GM18502 (cell line): ENCODE results near the gene CDC37.
"Not testable (repeated sequence)": the region's sequence is repeated elsewhere in the genome, so short reads cannot be mapped to it uniquely, and the experiment has no call there.

ENCODE experiments used
- ATAC-seq: cut with Tn5 transposase; IDR thresholded peaks from one replicate; pipeline ENCODE4 v1.9.1; 2021; ENCODE audit warnings: mild to moderate bottlenecking; ENCODE audit not compliant: unreplicated experiment, poor library complexity

CDC37 gene

DNA sequence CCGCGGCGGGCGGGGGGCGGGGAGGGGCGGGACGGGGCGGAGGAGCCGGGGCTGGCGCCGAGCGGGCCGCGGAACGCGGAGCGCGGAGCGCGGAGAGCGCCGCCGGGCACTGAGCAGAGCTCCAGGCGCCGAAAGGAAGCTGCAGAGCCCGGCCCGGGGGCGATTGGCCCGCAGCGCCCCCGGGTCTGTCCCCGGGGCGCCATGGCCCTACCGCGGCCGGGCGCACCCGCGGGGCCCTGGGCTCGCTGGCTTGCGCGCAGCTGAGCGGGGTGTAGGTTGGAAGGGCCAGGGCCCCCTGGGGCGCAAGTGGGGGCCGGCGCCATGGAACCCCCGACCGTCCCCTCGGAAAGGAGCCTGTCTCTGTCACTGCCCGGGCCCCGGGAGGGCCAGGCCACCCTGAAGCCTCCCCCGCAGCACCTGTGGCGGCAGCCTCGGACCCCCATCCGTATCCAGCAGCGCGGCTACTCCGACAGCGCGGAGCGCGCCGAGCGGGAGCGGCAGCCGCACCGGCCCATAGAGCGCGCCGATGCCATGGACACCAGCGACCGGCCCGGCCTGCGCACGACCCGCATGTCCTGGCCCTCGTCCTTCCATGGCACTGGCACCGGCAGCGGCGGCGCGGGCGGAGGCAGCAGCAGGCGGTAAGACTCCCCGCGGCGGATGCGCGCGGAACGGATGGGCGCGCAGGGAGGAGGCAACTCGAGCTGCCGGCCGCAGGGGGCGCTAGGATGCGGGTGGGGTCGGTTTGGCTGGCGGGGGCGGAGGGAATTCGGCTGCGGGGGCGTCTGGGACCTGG, 17.3 kb upstream of the CDC37 start, which contains the start of gene PDE4A:
Gene PDE4A (plus strand): TSS at position 95 of the 796 bp plus-strand sequence. CDS start 227 bp downstream, at position 322.
- ATAC-seq: no peak

DNA sequence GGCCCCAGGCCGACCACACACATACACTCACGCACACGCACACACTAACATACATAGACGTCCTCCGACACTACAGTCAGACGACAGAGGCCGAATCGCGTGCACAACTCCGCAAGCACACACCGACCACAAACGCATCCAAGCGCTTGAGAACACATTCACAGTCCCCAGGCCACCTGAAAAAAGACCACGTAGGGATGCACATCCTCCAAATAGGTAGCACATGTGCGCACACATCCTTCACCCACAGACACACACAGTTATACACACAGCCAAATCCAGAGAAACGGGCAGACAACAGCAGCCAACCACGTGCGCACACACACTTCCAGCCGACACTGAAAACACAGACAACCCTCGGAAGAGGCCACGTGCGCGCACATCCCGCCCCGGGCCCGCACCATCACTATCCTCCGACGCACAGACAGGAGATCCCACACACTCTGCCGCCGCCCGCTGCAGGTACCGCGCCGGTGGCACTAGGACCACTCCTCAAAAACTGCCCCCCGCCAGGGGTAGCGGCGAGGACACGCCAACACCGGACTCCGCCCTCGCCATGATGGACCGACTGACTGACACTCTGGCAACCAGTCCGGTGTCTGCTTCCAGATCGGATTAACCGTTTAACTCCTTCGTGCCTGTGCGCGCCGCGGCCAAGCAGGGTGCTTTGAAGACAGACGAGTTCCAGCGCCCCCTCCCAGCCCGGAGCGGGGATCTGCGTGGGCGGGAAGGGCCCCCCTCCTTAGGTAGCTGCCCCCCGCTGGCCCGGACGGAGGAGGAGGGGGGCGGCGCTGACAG, 16.5 kb upstream of the CDC37 start:
- ATAC-seq: no peak

DNA sequence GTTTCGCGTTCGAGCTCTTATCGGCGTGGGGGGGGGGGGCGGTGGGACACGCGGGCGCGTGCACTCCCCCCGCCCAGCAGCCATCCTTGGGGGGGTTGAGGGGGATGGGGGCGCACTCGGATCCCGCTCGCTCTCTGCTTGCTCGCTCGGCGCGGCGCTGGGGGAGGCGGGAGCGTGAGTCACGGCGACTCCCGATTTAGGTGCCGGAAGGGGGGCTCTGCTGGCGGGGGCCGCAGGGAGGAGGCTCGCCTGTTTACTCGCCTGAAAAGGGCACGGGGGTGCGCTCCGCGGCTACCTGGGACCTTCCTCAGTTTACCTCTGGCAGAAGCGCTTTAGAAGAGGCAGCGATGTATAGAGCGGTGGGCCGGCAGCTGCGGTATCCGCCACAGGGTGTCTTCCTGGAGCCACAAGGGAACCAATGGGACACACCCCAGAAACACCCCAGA, 15.9 kb upstream of the CDC37 start:
- ATAC-seq: no peak

DNA sequence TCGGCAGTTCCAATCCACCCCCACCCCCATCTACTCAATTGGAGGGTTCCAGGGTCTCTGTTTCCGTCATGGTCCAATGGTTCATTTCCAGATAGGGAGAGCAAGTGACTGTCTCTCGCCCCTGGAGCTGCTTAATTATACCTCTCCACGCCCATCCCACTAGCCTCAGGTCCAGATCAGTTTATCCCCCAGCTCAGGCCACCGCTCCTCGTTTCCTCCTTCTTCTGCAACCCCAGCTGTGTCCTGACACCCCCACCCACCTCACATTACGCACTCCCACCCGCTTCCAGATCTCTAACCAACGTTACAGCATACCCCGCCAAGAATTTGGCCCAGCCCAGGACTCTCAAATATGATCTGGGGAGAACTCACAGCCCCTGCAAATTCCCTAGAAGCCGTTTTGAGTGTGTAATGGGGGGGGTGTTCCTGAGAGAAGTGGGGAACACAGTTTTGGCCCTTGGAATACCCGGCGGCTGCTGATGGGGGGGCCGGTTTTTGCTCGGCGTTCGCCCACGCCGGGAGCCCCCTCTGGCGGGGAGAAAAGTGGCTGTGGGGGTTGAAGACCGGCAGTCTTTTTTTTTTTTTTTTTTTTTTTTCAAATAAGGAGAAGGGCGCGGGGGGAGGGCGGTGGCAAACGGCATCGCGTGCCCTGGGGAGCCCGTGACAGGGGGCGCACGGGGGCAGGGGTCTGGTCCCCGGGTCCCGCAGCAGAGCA, 15.3 kb upstream of the CDC37 start:
- no peak for ATAC-seq

DNA sequence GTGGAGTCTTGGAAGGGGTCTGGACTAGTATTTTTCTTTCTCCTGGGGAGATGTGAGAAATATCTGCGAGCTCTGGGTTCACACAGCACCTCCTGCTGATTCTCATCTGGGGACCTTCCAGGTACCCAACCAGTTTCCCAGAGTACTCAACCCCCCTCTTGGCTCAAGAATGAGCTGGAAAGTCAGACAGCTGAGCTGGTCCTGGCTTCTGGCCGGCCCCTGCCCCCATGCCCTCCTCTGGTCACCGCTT, 14.8 kb upstream of the CDC37 start:
- ATAC-seq: no peak

DNA sequence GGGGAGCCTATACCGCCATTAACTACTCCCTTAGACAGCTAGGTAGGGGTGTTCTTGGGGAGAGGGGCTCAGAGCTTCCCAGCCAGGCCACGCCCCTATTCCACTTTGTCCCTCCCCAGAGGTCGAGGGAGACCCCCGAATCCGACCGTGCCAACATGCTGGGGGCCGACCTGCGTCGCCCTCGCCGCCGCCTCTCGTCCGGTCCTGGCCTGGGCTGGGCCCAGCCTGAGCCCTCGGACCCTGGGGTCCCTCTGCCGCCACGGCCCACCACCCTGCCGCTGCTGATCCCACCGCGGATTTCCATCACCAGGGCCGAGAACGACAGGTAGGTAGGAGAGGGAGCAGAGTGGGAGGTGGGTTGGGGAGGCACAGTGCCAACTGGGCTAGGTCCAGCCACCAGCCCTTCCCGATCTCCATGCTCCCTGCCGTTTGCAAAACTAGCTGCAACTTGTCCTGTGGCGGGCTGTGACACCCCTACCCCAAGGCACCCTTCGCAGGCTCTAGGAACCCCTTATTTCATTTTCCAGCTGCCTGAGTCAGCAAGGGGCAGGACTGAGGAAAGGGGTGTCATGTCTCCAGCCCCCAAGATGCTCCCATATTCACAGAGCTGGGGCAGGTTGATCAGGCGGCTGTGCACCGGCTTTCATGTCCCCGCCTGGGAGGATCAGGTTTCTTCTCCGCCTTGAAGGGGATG, 14.3 kb upstream of the CDC37 start:
- ATAC-seq: no peak

DNA sequence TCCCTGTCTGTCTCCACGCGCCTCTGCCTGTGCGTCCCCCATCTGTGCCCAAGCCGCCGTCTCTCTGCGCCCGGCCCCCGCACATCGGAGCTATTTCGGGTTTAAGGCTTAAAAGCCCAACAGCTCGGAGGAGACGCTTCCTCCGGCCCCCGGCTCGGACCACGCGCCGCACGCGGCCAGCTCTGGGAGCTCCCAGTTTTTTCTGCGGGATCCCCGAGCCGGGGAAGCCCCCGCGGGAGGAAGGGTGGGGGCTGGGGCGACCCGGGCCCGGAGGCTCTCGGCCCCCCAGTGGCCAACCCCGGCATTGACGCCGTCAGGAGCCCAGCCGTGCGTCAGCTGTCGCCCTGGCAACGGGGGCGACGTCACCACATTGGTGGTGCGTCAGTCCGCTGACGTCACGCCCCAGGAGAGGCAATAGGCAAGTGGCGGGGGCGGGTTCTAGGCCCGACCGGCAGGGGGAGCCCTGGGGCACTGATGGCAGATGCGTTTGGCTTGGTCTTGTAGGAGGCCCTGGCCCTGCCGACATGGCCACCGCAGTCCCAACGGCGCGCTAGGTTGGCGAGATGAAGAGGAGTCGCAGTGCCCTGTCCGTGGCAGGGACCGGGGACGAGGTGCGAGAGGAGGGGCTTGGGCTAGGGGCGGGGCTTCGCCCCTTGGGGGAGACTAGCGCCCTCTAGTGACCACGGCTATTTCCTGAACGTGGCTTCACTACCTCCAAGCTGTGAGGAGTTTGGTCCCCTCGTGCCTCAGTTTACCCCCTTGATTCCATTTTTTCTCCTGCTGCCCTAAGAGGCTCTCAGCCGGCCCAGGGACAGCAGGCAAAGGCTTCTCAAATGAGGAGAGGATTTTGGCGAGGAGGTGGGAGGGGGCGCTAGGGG, 13.3 kb upstream of the CDC37 start:
- peak; percentile 58 for ATAC-seq

DNA sequence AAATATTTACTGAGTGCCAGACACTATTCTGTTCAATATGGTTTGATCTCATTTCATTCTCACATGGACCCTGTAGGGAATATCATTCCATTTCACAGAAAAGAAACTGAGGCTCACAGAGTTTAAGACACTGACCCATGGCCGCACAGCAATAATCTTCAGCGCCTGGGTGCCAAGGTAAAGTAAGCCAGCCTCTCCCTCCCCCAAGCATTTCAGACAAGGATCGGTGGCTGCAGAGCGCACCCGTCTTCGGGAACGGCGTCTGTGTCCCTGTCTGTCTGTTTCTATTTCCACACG, 12.7 kb upstream of the CDC37 start:
- peak; percentile 0 for ATAC-seq

DNA sequence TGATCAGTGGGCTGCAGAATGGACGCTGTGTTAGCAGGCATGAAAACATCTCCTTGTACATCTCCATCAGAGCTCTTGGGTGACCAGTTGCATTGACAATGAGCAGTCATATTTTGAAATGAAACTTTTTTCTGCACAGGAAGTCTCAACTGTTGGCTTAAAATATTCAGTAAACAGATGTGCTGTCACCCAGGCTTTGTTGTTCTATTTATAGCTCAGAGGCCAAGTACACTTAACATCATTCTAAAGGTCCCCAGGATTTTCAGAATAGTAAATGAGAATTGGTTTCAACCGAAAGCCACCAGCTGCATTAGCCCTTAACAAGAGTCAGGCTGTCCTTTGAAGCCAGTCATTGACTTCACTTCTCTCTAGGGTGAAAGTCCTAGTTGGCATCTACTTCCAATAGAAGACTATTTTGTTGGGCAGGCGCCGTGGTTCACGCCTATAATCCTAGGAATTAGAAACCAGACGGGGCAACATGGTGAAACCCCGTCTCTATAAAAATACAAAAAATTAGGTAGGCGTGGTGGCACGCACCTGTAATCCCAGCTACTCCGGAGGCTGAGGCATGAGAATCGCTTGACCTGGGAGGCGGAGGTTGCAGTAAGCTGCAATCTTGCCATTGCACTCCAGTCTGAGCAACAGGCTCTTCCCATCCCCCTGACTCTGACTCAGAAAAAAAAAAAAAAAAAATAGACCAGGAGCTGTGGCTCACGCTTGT, 9.1 kb upstream of the CDC37 start:
- peak; percentile 51 for ATAC-seq

DNA sequence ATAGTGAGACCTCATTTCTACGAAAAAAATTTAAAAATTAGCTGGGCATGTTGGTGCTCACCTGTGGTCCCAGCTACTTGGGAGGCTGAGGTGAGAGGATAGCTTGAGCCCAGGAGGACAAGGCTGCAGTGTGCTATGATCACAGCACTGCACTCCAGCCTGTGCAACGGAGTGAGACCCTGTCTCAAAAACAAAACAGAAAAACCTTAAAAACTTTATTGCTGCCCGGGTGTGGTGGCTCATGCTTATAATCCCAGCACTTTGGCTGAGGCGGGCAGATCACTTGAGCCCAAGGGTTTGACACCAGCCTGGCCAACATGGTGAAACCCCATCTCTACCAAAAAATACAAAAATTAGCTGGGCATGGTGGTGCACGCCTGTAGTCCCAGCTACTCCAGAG, 7.9 kb upstream of the CDC37 start:
- not testable (repeated sequence) for ATAC-seq

DNA sequence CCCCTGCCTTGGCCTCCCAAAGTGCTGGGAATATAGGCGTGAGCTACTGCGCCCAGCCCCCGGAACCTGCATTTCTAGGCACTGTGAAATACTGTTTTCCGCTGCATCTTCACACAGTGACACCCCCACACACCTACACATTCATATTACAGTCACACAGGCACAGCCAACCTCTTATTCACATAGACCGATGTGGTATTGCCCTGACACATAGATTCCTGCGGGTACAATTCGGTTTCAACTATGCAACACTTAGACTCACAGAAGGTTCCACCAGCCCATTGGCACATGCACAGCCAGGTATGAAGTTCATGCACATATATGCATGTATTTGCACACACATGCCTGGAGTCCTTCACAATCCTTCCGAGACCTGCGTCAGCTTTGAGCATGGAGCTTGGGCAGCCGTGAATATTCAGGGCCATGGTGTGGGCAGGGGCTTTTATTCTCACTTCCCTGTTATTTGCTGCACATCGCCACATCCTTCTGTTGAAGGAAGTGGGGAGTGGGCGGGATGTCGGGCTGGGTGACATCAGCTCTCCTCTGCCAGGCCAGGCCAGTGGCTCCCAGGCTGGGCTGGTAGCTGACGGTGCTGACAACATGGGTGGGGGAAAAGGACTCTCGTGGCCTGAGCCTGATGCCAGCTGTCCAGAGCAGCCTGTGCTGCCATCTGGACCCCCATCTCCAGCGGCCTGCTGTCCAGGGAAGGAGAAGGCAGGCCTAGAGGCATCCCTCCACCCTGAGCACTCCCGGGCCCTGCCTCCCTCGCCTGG, 5.4 kb upstream of the CDC37 start:
- no peak for ATAC-seq

DNA sequence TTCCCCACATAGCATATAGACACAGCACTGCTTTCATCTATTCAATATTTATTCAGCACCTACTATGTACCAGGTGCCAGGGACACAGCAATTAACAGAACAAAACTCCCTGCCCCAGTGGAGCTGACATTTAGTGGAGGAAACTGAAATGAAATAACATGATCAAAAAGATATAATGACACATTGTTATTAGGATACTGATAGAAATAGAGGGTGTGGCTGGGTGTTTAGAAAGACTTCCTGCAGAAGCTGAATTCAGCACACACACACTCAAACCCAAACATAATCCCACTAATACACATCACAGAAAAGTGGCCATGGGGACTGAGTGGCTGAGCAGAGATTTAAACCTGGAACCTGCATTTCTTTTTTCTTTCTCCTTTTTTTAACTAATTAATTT, 3.8 kb upstream of the CDC37 start:
- no peak for ATAC-seq

DNA sequence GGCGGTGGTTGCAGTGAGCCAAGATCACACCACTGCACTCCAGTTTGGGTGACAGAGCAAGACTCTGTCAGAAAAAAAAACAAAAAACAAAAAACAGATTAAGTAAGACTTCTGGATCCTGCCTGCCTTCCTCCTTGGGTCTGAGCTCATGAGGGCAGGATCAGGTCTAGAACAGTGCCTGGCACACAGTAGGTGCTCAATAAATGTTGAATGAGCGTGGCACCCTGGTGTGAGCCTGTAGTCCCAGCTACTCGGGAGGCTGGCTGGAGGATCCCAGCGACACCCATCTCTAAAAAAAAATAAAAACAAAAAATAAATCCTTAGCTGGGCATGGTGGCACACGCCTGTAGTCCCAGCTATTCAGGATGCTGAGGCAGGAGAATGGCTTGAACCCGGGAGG, 2.8 kb upstream of the CDC37 start:
- ATAC-seq: no peak

DNA sequence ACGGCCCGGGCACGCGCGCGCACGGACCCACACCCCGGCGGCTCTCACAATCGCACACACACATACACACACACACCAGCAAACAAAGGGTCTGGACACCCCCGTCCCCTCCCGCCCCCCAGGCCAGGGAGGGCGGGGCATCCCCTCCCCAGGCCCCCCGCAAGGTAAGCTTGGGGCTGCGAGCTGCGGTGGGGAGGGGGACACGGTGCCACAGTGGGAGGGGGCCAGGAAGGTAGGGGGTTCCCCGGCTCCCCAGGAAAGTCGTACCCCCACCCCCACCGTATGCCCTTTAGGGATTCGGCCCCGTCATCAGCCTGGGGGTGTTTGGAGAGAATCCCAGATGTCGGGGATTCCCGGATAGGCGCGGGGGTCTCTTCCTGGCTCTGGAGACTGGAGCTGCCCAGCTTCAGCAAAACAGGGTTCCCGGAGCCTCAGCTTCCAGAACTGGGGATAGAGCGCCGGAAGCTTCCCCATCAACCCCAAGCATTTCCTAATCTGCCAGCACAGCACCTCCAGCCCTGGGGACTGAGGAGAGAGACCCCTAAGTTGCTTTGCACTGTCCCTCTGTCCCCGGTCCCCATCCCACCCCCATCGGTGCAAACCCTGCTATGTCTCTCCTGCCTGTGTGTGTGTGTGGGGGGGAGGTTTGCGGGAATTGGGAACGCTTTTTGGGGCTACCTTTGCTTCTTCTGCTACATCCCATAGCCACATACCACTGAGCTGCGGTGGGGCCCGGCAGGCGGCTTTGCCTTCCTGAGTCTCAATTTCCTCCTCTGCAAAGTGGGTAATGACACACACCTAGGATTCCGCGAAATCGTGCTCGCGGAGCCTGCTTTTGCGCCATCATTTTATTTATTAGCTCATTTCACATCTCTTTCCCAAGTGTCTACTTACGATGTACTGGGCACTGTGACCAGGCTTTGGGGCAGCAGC, 1.8 kb upstream of the CDC37 start:
- ATAC-seq: no peak

DNA sequence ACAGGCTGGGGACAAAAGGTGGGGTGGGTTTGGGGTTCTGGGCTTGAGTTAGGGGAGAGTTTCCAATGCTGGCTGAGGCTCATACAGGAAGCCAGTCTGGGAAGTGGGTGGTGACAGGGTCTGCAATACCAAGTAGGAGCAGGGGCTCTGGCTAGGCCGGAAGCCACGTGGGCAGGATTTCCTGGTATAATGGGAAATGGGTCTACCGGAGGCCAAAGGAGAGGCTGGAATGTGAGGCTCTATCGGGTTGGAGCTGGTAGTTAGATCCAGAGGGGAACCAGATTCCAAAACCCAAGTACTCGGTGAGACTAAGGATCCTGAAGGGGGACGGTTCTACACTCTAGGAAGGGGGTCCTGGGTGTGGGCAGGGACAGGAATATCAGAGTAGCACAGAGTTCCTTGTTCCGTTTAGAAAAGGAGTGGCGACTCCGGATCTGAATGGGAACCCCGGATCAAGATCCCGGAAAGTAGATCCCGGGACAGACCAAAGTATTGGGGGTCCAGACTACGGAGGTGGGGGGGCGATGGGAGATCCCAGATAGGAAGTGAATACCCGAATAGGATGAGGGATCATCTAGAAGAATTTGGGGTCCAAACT, 802 bp downstream of the CDC37 start:
- ATAC-seq: no peak

DNA sequence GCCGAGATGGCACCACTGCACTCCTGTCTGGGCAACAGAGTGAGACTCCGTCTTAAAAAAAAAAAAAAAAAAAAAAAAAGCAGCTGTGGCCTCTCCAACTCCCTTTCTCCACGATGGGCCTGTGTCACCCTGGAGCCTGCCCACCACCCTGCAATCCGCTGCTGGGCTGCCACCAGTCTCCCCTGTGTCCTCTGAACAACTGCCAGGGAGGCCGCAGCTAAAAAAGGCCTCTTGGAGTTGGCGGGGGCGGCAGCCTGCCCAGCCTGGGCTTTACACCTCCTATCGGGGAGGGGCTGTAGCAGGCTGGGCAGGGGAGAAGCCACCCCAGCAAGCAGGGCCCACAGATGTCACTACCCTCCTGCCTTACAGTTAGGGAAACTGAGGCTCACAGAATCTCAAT, 3.5 kb downstream of the CDC37 start:
- ATAC-seq: no peak

DNA sequence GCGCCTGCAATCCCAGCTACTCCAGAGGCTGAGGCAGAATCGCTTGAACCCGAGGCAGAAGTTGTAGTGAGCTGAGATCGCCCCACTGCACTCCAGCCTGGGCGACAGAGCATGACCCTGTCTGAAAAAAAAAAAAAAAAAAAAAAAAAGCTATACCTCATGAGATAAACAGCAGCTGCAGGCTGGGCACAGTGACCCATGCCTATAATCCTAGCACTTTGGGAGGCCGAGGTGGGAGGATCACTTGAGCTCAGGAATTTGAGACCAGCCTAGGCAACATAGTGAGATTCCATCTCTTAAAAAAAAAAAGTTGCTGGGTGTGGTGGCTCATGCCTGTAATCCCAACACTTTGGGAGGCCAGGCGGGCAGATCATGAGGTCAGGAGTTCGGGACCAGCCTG, 4.0 kb downstream of the CDC37 start:
- ATAC-seq: not testable (repeated sequence)
